Activated CD4-positive, alpha-beta T cell treated with anti-CD3 and anti-CD28 coated beads, Interleukin-2, amount 50 U/mL, for 16 hours (primary cell): ENCODE measurements around the gene HAPLN2.
A peak's percentile ranks its signal among the peaks of the same experiment; 100 is the strongest.
"Not testable (repeated sequence)": the region's sequence is repeated elsewhere in the genome, so short reads cannot be mapped to it uniquely, and the experiment has no call there.

Experiments
- DNase-seq: peaks from one replicate; pipeline ENCODE4 v3.0.0-alpha.2; 2020

Gene HAPLN2

GRCh38 chr1:156623946-156624813 is 5.0 kb downstream of the HAPLN2 start:
- peak; percentile 39 for DNase-seq

DNA sequence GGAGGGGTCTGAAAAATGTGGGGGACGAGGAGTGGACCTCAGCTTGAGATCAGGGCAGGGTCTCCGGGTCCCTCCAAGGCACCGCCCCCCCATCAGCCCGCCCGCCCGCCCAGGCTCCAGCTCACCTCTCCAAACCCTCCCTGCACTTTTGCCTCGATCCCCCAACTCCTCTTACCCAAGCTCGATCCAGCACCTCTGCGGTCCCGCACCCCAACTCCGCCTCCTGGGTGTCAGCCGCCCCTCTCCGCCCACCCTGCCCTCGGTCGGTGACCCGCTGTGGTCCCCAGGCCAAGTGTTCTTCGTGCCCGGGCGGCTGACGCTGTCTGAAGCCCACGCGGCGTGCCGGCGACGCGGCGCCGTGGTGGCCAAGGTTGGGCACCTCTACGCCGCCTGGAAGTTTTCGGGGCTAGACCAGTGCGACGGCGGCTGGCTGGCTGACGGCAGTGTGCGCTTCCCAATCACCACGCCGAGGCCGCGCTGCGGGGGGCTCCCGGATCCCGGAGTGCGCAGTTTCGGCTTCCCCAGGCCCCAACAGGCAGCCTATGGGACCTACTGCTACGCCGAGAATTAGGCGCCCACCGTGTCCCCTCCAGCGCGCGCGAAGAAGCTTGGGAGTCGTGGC is 5.7 kb downstream of the HAPLN2 start:
- no peak for DNase-seq

DNA sequence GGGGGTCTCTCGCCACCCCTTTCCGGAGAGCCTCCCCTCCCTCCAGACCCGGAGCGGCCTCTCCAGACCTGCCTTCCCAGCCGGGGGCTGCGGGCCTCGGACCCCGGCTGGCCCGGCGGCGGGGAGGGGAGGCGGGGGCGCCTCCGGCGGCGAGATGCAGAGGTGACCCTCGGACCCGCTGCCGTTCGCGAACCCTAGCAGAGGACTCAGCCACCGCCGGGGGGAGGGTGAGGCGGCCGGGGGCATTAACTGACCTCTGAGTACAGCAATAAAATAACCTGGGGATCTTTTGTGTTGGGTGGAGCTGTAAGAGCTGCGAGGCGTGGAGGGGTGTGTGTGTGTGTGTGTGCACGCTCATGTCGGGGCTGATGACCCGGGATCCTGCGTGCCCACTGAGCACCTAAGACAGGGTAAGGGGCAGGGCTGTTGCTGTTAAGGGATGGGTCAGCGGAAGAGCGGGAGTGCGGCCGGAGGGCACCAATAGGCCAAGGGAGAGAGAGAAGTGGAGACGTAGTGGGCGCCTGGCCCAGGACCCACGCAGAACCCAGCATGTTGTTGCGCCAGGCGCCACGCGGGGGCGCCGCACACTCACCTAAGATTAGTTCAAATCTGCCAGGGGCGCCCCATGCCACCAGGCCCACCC is 6.3 kb downstream of the HAPLN2 start:
- peak; percentile 41 for DNase-seq

DNA sequence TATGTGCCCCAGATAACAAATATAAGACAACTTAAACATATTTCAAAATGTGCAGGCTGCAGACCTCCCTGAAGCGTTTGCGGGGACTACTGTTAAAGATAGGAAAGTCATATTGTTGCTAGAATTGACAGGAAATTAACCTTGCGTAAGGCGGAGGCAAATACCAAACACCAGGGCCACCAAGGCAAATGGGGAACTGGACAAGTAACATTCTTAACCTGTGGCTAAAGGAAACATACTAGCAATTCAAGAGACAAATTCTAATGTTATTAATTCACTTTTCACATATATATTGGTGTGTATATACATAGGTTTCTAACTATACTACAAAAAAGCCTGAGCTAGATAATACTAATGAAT is 6.8 kb downstream of the HAPLN2 start:
- DNase-seq = no peak

DNA sequence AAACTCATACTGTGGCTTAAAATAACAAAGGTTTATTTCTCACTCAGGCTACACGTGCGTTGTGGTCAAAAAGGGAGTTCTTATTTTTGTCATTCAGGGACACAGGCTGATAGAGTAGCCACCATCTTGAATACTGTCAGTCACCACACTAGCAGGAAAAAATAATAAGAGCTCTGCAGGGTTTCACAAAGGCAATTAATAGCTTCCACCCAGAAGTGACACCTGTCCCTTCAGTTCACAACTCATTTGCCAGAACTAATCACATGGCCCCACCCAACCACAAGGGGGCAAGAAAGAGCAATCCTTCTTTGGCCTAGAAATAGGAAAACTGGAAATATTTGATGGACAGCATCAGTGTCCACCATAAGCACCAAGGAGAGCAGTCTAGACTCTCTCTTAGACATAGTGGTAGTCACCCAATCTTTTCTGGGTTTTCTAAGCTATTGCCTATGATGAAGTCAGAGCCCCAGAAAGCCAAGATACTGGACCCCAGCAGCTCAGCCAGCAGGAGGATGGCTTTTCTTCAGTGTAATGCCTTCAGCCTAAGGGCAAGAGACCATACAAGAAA is 8.2 kb downstream of the HAPLN2 start:
- DNase-seq = peak; percentile 26

DNA sequence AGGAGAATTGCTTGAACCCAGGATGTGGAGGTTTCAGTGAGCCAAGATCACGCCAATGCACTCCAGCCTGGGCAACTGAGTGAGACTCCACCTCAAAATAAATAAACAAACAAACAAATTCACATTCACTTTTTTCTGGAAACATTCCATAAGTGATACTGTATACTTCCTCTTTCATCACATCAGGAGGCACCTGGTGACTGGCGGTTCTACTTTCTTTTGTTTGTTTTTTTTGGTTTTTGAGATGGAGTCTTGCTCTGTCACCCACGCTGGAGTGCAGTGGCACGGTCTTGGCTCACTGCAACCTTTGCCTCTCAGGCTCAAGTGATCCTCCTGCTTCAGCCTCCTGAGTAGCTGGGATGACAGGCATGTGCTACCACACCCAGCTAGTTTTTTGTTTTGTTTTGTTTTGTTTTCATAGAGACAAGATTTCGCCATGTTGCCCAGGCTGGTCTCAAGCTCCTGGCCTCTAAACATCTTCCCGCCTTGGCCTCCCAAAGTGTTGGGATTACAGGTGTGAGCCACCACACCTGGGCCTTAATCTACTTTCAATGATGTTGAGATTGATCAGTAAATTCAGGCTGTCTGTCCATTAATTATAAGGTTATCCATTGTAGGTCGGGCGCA is 10.7 kb downstream of the HAPLN2 start:
- DNase-seq = no peak

- not testable (repeated sequence) for DNase-seq
Observed at GRCh38 chr1:156631152-156631551, 11.9 kb downstream of the HAPLN2 start.

- no peak for DNase-seq
Observed at GRCh38 chr1:156632355-156632754, 13.1 kb downstream of the HAPLN2 start.

DNA sequence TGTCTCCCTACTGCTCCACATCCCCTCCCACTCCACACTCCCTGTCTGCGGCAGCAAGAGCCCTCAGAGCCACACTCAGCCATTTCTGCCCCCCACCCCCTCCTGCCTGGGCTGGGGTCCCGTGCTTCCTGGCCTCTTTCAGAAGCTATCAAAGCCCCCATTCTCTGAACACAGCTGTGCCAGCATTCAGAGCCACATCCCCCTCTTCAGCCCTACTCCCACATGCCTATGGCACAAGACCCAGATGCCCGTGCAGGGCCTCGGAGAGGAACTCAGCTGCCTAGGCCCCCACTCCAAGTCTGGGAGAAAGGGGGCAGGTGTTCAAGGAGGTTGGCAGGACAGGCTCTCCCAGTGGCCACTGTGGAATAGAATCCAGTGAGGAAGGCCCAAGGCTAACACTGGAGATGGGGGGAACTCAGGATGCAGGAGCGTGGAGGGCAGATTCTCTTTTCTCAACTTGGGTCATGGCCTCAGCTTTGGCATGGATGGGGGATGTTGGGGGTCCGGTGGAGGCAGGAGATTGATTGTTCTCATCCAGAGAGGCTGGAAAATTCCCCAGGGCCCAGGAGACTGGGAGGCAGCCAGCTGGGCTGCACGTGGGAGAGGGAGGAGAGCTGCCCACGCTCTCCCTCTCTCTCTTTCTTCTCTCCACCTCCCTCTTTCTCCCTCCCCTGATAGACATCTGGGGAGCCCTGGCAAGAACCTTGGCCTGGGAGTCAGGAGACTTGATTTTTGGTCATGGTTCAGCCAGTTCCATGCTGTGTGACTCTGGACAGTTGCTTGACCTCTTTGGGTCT is 19.2 kb downstream of the HAPLN2 start:
- DNase-seq = no peak

- no peak for DNase-seq
Observed at GRCh38 chr1:156639601-156640101, 20.4 kb downstream of the HAPLN2 start.

GRCh38 chr1:156640842-156641706 is 21.9 kb downstream of the HAPLN2 start:
- DNase-seq = no peak

DNA sequence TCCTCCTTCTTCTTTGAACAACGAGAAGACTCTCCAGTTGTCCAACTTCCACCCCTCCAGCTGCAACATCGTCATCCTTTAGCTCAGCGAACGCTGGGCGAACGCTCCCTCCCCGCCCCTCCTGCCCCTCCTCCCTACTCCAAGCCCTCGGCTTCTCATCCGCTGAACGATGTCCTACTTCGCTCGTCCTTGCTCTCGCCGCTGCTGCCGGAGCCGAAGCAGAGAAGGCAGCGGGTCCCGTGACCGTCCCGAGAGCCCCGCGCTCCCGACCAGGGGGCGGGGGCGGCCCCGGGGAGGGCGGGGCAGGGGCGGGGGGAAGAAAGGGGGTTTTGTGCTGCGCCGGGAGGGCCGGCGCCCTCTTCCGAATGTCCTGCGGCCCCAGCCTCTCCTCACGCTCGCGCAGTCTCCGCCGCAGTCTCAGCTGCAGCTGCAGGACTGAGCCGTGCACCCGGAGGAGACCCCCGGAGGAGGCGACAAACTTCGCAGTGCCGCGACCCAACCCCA is 22.6 kb downstream of the HAPLN2 start, which contains the start of gene BCAN:
TSS of gene BCAN (plus strand) at position 357 of the 504 bp plus-strand sequence. CDS start 3,938 bp downstream, outside the sequence.
- DNase-seq = no peak

GRCh38 chr1:156642265-156643048 is 23.2 kb downstream of the HAPLN2 start:
- DNase-seq = no peak

DNA sequence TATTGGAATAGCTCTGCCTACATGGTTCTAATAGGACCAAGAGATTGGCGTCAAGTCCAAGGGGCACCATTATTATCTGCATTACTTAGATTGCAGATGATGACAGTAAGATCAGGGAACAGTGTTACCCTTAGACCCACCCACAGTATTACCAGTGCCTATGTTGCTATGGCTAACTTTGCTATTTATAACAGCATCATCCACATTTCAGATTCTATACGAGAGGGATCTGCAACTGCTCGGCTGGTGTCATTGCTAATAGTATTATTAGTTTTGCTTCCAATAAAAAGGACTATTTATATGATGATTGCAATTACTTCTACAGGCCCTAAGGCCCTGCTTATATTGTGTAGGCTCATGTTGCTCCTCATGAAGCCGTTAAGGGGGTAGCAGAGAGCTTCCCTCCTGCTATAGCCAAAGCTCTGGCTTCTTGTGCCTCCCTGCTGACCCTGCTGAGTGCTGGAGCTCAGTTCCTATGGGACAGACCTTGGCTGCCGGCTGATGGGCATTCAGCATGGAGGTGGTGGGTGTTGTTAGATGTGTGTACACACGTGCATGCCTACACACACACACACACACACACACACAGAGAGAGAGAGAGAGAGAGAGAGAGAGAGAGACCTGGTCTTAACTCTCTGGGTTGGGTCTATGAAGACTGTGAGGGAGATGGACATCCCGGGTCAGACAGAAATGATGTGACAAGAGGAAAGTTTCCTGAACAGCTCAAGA is 24.0 kb downstream of the HAPLN2 start:
- DNase-seq = no peak

DNA sequence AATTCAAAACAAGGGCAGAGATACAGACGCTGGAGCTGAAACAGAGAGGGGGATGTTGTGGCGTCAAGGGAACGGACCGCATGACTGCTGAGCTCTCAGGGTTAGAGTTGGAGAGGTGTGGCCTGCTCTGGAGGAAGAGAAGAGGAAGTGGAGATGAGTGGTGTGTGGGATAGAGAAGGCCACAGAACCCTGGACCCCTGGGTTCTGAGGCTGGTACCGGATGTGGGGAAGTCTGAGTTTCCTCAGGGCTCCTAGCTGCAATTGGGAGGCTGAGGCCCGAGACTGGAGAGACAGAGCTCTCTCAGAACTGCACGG is 24.5 kb downstream of the HAPLN2 start:
- DNase-seq = peak; percentile 69

- DNase-seq = no peak
Observed at GRCh38 chr1:156644146-156644545, 24.9 kb downstream of the HAPLN2 start.

DNA sequence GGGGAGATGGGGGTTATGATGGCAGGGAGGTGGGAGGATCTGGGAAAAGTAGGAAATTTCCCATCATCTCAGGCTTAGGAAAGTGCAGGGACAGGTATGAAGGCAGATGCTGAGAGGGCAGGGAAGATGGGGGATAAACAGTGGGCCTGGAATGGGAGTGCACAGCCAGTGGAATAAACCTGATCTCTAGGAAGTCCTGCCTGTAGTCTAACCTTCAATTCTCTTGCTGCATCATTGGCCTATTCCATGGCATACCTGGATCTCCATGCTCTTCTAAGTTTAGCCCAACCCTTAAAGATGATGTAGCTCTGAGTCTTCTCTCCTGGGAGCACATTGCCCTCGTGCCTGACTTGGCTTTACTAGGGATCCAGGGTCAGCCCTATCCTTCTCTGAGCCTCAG is 25.4 kb downstream of the HAPLN2 start:
- DNase-seq = no peak

DNA sequence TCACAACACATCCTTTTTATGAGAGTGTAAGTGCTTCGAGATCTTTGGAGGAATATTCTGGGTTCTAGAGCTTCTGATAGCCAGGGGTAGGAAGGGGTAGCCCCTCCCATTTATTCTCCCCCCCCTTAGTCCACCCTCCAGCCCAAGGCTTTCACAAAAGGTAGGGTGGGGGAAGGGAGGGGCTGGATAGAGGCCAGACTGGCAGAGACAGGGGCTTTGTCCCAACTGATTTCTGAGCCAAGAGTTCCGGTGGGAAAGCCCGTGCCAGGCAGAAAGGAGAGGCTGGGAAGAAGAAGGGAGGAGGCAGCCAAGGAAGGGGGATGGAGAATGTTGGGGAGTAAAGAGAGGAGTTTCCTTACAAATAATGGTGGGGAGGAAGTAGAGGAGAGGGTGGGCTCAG is 25.8 kb downstream of the HAPLN2 start:
- no peak for DNase-seq

DNA sequence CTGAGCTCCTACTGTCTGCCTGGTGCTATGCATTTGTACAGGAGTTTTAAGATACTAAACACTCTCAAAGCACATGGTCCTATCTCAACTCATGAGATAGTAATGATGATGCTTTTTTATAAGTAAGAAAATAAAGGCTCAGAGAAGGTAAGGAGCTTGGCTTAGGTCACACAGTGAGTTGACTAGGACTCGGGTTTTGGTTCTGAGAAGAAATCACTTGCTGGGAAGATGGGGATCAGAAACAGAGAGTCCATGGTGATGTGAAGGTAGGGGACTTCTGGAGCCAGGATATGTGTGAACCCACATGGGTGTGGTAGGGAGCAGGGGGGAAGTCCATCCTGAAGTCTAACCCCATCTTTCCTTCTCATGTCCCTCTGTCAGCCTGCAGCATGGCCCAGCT is 26.5 kb downstream of the HAPLN2 start:
- no peak for DNase-seq
